Liver (tissue), 9 donors: Measurements from ENCODE around the gene GAPDH. TPM values are rescaled to one million over a fixed set of nuclear protein-coding genes. Genes with fewer than 3 reads are reported as not detected.

Source experiments
- DNase-seq: peaks from one replicate; pipeline ENCODE4 v3.0.0-alpha.2; 2017; ENCODE audit warnings: low spot score
- H3K27ac ChIP-seq, 2 donors: one replicate each; pipeline ENCODE4 v1.7.0; 2013; ENCODE audit warnings: inconsistent platforms in 2 of 2, low read length in 2 of 2, control low read depth in 1 of 2, low read depth in 1 of 2, mild to moderate bottlenecking in 1 of 2
- H3K27me3 ChIP-seq, 4 donors: one replicate each; pipeline versions ENCODE4 v1.6.1 to v1.7.0; 2013; ENCODE audit warnings: low read length in 3 of 4, inconsistent platforms in 1 of 4, mild to moderate bottlenecking in 1 of 4, moderate library complexity in 1 of 4; ENCODE audit not compliant: control insufficient read depth in 4 of 4, insufficient read depth in 4 of 4
- H3K36me3 ChIP-seq, 4 donors: one replicate each; pipeline versions ENCODE4 v1.6.1 to v1.7.0; 2013; ENCODE audit warnings: low read length in 3 of 4, mild to moderate bottlenecking in 3 of 4, low read depth in 1 of 4, moderate library complexity in 1 of 4; ENCODE audit not compliant: control insufficient read depth in 4 of 4, insufficient read depth in 3 of 4
- H3K4me1 ChIP-seq, 4 donors: one replicate each; pipeline versions ENCODE4 v1.6.1 to v1.7.0; 2013; ENCODE audit warnings: low read length in 3 of 4, mild to moderate bottlenecking in 3 of 4, moderate library complexity in 1 of 4; ENCODE audit not compliant: control insufficient read depth in 4 of 4, insufficient read depth in 4 of 4
- H3K4me3 ChIP-seq, 3 donors: one replicate each; pipeline versions ENCODE4 v1.6.1 to v1.7.0; 2013; ENCODE audit warnings: low read length in 3 of 3, control low read depth in 1 of 3, low read depth in 1 of 3, mild to moderate bottlenecking in 1 of 3
- H3K9ac ChIP-seq, 2 donors: one replicate each; pipeline ENCODE4 v1.7.0; 2013; ENCODE audit warnings: low read length in 2 of 2, mild to moderate bottlenecking in 2 of 2, moderate library complexity in 2 of 2, control low read depth in 1 of 2, low read depth in 1 of 2
- H3K9me3 ChIP-seq, 4 donors: one replicate each; pipeline versions ENCODE4 v1.6.1 to v1.7.0; 2013; ENCODE audit warnings: low read length in 3 of 4; ENCODE audit not compliant: control insufficient read depth in 4 of 4
- CTCF ChIP-seq: fragments of 150-350 bp; IDR thresholded peaks from 2 replicates; pipeline ENCODE4 v1.5.1; 2017; ENCODE audit warnings: improper control_type of control experiment, low read depth, low read length; ENCODE audit not compliant: missing input control
- EGR1 ChIP-seq, 2 donors: IDR thresholded peaks; 2 replicates each; pipeline ENCODE4 v1.6.1; 2016 to 2018; ENCODE audit warnings: antibody characterized with exemption in 2 of 2, low read depth in 2 of 2
- FOXA1 ChIP-seq: IDR thresholded peaks from 2 replicates; pipeline ENCODE4 v1.6.1; 2016; ENCODE audit warnings: antibody characterized with exemption
- FOXA2 ChIP-seq: IDR thresholded peaks from 2 replicates; pipeline ENCODE4 v1.6.1; 2016; ENCODE audit warnings: antibody characterized with exemption
- GABPA ChIP-seq, 2 donors: IDR thresholded peaks in 1 of 2; conservative IDR thresholded peaks in 1 of 2; 2 replicates each; pipeline ENCODE4 v1.6.1; 2016; ENCODE audit warnings: antibody characterized with exemption in 2 of 2, mild to moderate bottlenecking in 1 of 2, moderate library complexity in 1 of 2
- HNF4A ChIP-seq, 2 donors: conservative IDR thresholded peaks; 2 replicates each; pipeline ENCODE4 v1.6.1; 2016; ENCODE audit warnings: antibody characterized with exemption in 2 of 2, mild to moderate bottlenecking in 2 of 2
- HNF4G ChIP-seq: IDR thresholded peaks from 2 replicates; pipeline ENCODE4 v1.6.1; 2016; ENCODE audit warnings: antibody characterized with exemption
- JUND ChIP-seq, 2 donors: IDR thresholded peaks; 2 replicates each; pipeline ENCODE4 v1.6.1; 2016; ENCODE audit warnings: antibody characterized with exemption in 2 of 2
- MAX ChIP-seq: IDR thresholded peaks from 2 replicates; pipeline ENCODE4 v1.6.1; 2016; ENCODE audit warnings: antibody characterized with exemption
- NR2F2 ChIP-seq: IDR thresholded peaks from 2 replicates; pipeline ENCODE4 v1.6.1; 2016; ENCODE audit warnings: antibody characterized with exemption
- RAD21 ChIP-seq, 2 donors: IDR thresholded peaks; 2 replicates each; pipeline ENCODE4 v1.6.1; 2016; ENCODE audit warnings: antibody characterized with exemption in 2 of 2, mild to moderate bottlenecking in 2 of 2
- SP1 ChIP-seq: IDR thresholded peaks from 2 replicates; pipeline ENCODE4 v1.6.1; 2018; ENCODE audit warnings: antibody characterized with exemption, mild to moderate bottlenecking
- TAF1 ChIP-seq: conservative IDR thresholded peaks from 2 replicates; pipeline ENCODE4 v1.6.1; 2016; ENCODE audit warnings: antibody characterized with exemption, mild to moderate bottlenecking
- ZBTB33 ChIP-seq: IDR thresholded peaks from 2 replicates; pipeline ENCODE4 v1.6.1; 2016; ENCODE audit warnings: antibody characterized with exemption
- WGBS: extraction: QIAGEN DNeasy Blood & Tissue Kit; methylation state at CpG from one replicate; pipeline ENCODE4 v1.1.7; 2013; 5-methylcytosine and 5-hydroxymethylcytosine counted together
- polyA plus RNA-seq, 2 donors: library from polyadenylated mRNA; stranded (reverse) in 1 of 2; unstranded in 1 of 2; fragments of 200-250 nt in 1 of 2; fragments of >200 nt in 1 of 2; fragmentation: Nextera tagmentation in 1 of 2; extraction: Ambion mirVana in 1 of 2; gene quantifications; one replicate each; pipeline versions ENCODE4 v1.2.1 to v1.2.3, GENCODE V29; 2013 to 2015
- total RNA-seq, 2 donors: library from RNA; depleted of rRNA; stranded (reverse); fragments of >200 nt; gene quantifications; one replicate each; pipeline ENCODE4 v1.2.3, GENCODE V29; 2014
- donor health status: healthy.
- donor health status: healthy.
- donor health status: healthy.
- donor health status: healthy.
- donor health status: healthy.

GAPDH gene
- total and polyA plus RNA-seq, 4 donors: 1,234 to 2,082 (median 1,344) TPM

- H3K4me3 ChIP-seq: no peak overlapping the region
- H3K9me3 ChIP-seq: no peaks in the 10 kb centered on the region
- H3K4me1 ChIP-seq: peaks cover 0 to 44% (median 31%) of the 10 kb centered on the region in 4 donors
- no peak for DNase-seq
- peaks cover 5 to 17% (median 6%) of the 10 kb centered on the region in 4 donors for H3K36me3 ChIP-seq
- WGBS: 74% methylated on average over 15 of the region's 15 CpGs
- TF ChIP-seq SP1: no peak
- TF ChIP-seq HNF4A (conservative IDR thresholded peaks at IDR 0.05): no peak
- TF ChIP-seq FOXA2: no peak
- TF ChIP-seq MAX: no peak
- TF ChIP-seq HNF4G: no peak
- TF ChIP-seq GABPA (IDR thresholded peaks at IDR 0.05 in 1 of 2, conservative IDR thresholded peaks at IDR 0.05 in 1 of 2): no peak
- TF ChIP-seq ZBTB33: no peak
- H3K27me3 ChIP-seq: no peaks in the 10 kb centered on the region
- peak overlapping the region; percentile 58 to 63 for H3K27ac ChIP-seq
- peak overlapping the region in 1 of 2 donors; percentile 53 for H3K9ac ChIP-seq
Measured at GRCh38 chr12:6553051-6553868, 18.9 kb downstream of the GAPDH start.

- peak overlapping the region; percentile 20 to 66 for H3K9ac ChIP-seq
- DNase-seq: peak; percentile 77
- no peaks in the 10 kb centered on the region for H3K27me3 ChIP-seq
- H3K27ac ChIP-seq: peak overlapping the region; percentile 14 to 44
- peaks cover 0 to 43% (median 31%) of the 10 kb centered on the region in 4 donors for H3K4me1 ChIP-seq
- no peak for TF ChIP-seq FOXA1
- TF ChIP-seq JUND (IDR thresholded peaks at IDR 0.05): no peak
- TF ChIP-seq EGR1 (IDR thresholded peaks at IDR 0.05; ENCODE audit: low read depth in 2 of 2): no peak
- no peak for TF ChIP-seq TAF1
- TF ChIP-seq HNF4G: no peak
- TF ChIP-seq NR2F2: no peak
- peak; percentile 20 for TF ChIP-seq SP1
- no peak for TF ChIP-seq FOXA2
- peak in 1 of 2 donors; percentile 6 for TF ChIP-seq HNF4A (conservative IDR thresholded peaks at IDR 0.05)
- peak in 1 of 2 donors; percentile 68 for TF ChIP-seq RAD21 (IDR thresholded peaks at IDR 0.05)
- no peak for TF ChIP-seq ZBTB33
- peak; percentile 67 for TF ChIP-seq CTCF
- 32% methylated on average over 22 of the region's 22 CpGs for WGBS
- peaks cover 2 to 11% (median 4%) of the 10 kb centered on the region in 4 donors for H3K36me3 ChIP-seq
- no peaks in the 10 kb centered on the region for H3K9me3 ChIP-seq
- H3K4me3 ChIP-seq: peak overlapping the region; percentile 30 to 95 (median 84)
Measured at GRCh38 chr12:6554168-6555017, 20.1 kb downstream of the GAPDH start.
